ENCODE results near the gene LMO4. TPM values are rescaled to one million over a fixed set of nuclear protein-coding genes. Genes with fewer than 3 reads are reported as not detected.

The LMO4 gene
- total and polyA plus RNA-seq, 2 of the 13 experiments (the other 11 are each of a cell fraction or from before 2014, with no cell fraction given): 19.3 to 49.9 TPM

GRCh38 chr1:87394513-87394912, 65.8 kb downstream of the LMO4 start:
- Histone ChIP-seq H2AFZ (ENCODE audit: low read length) (no peak overlapping the region), H3K27me3 (ENCODE audit: control insufficient read depth in 1 of 2, insufficient read depth in 2 of 2, low read length in 2 of 2) (no peaks in the 10 kb centered on the region), H3K9ac (ENCODE audit: insufficient read depth, low read depth, low read length) (no peak overlapping the region), H3K9me3 (ENCODE audit: low read length) (no peaks in the 10 kb centered on the region), H3K79me2 (ENCODE audit: insufficient read depth, low read length) (no peaks in the 10 kb centered on the region), H3K36me3 (replicated peaks in 1 of 2; ENCODE audit: control insufficient read depth in 1 of 2, insufficient read depth in 2 of 2, low read length in 2 of 2) (no peaks in the 10 kb centered on the region), H3K27ac (ENCODE audit: extremely low read length, insufficient read depth, low read length) (no peak overlapping the region), H3K4me3 (replicated peaks in 1 of 3; ENCODE audit: insufficient read depth in 1 of 3, low read depth in 2 of 3, low read length in 3 of 3) (no peak overlapping the region), H3K4me2 (ENCODE audit: low read depth, low read length) (no peak overlapping the region), H4K20me1 (ENCODE audit: insufficient read depth, low read length) (no peaks in the 10 kb centered on the region), H3K4me1 (ENCODE audit: insufficient read depth, low read length) (no peaks in the 10 kb centered on the region)
- intact Hi-C loops (cut with micrococcal nuclease; ENCODE audit: unreplicated experiment): no loop called here
- POLR2A ChIA-PET: no interaction called here
- TF ChIP-seq DMTF1 (CRISPR knock-in tag; IDR thresholded peaks at IDR 0.05) (no peak), MED8 (CRISPR knock-in tag; IDR thresholded peaks at IDR 0.05; ENCODE audit: insufficient replicate concordance) (no peak), SATB2 (CRISPR knock-in tag; IDR thresholded peaks at IDR 0.05) (no peak), AGO1 (IDR thresholded peaks at IDR 0.05; ENCODE audit: low read depth, low read length, poor library complexity, severe bottlenecking) (no peak), ZMAT3 (CRISPR knock-in tag; conservative IDR thresholded peaks at IDR 0.05) (no peak)
- WGBS (ENCODE audit: low lambda C conversion rate): 20% methylated on average over 7 of the region's 9 CpGs
- ATAC-seq (no peak), DNase-seq (ENCODE audit: low spot score) (no peak), FAIRE-seq (no peak)
- in situ Hi-C loops (cut with HindIII; ENCODE audit: extremely low pct_ligation_motif_present, low pct_unique_long_range_greater_than_20kb): no loop called here
- CTCF ChIA-PET (ENCODE audit: low intra/inter-chr PET ratio, low total read pairs): no interaction called here
- no TSS peak for BruUV-seq (replicated peaks)

GRCh38 chr1:87394982-87395381, 66.3 kb downstream of the LMO4 start:
- H3K27ac ChIP-seq (ENCODE audit: extremely low read length, insufficient read depth, low read length): no peak overlapping the region
- no peak overlapping the region for H3K4me2 ChIP-seq (ENCODE audit: low read depth, low read length)
- H3K36me3 ChIP-seq (replicated peaks in 1 of 2; ENCODE audit: control insufficient read depth in 1 of 2, insufficient read depth in 2 of 2, low read length in 2 of 2): no peaks in the 10 kb centered on the region
- ChIA-PET CTCF (ENCODE audit: low intra/inter-chr PET ratio, low total read pairs) (no interaction called here), POLR2A (no interaction called here)
- H3K27me3 ChIP-seq (ENCODE audit: control insufficient read depth in 1 of 2, insufficient read depth in 2 of 2, low read length in 2 of 2): no peaks in the 10 kb centered on the region
- in situ Hi-C loops (cut with HindIII; ENCODE audit: extremely low pct_ligation_motif_present, low pct_unique_long_range_greater_than_20kb): no loop called here
- no peak overlapping the region for H3K9ac ChIP-seq (ENCODE audit: insufficient read depth, low read depth, low read length)
- 57% methylated on average over 2 of the region's 2 CpGs for WGBS (ENCODE audit: low lambda C conversion rate)
- H3K4me3 ChIP-seq (replicated peaks in 1 of 3; ENCODE audit: insufficient read depth in 1 of 3, low read depth in 2 of 3, low read length in 3 of 3): no peak overlapping the region
- DNase-seq (ENCODE audit: low spot score) (no peak), FAIRE-seq (no peak), ATAC-seq (no peak)
- no peaks in the 10 kb centered on the region for H3K9me3 ChIP-seq (ENCODE audit: low read length)
- intact Hi-C loops (cut with micrococcal nuclease; ENCODE audit: unreplicated experiment): no loop called here
- H3K79me2 ChIP-seq (ENCODE audit: insufficient read depth, low read length): no peaks in the 10 kb centered on the region
- H4K20me1 ChIP-seq (ENCODE audit: insufficient read depth, low read length): no peaks in the 10 kb centered on the region
- H3K4me1 ChIP-seq (ENCODE audit: insufficient read depth, low read length): no peaks in the 10 kb centered on the region
- no TSS peak for BruUV-seq (replicated peaks)
- no peak overlapping the region for H2AFZ ChIP-seq (ENCODE audit: low read length)
- TF ChIP-seq CTCF (CRISPR knock-in tag; IDR thresholded peaks at IDR 0.05) (no peak), ZNF17 (CRISPR knock-in tag; IDR thresholded peaks at IDR 0.05) (no peak), SNAI1 (CRISPR knock-in tag; IDR thresholded peaks at IDR 0.05; ENCODE audit: borderline replicate concordance) (no peak), ZFP82 (CRISPR knock-in tag; IDR thresholded peaks at IDR 0.05; ENCODE audit: borderline replicate concordance) (no peak), RBM39 (IDR thresholded peaks at IDR 0.05; ENCODE audit: low read depth, low read length, poor library complexity, severe bottlenecking) (no peak), CBX5 (CRISPR knock-in tag; IDR thresholded peaks at IDR 0.05; ENCODE audit: borderline replicate concordance) (no peak), GMEB2 (CRISPR knock-in tag; IDR thresholded peaks at IDR 0.05; ENCODE audit: low read depth) (no peak)
